GM12878 (cell line): ENCODE data around the gene RAD51B.

ENCODE experiments used
- EZH2 ChIP-seq: IDR thresholded peaks from 2 replicates; pipeline ENCODE4 v1.6.1; 2012; ENCODE audit warnings: low read depth, mild to moderate bottlenecking, control low read depth, inconsistent platforms, low read length, borderline replicate concordance; ENCODE audit not compliant: control insufficient read depth
- MYC ChIP-seq: IDR thresholded peaks from 2 replicates; pipeline ENCODE4 v1.6.1; 2011; ENCODE audit warnings: mild to moderate bottlenecking, low read length, moderate library complexity, inconsistent platforms; ENCODE audit not compliant: insufficient read depth, insufficient replicate concordance, insufficient read length, severe bottlenecking
- NR2C1 ChIP-seq: fragments of 450-650 bp; IDR thresholded peaks from 2 replicates; pipeline ENCODE4 v1.6.1; 2017; ENCODE audit warnings: antibody characterized with exemption, mild to moderate bottlenecking, moderate library complexity
- NRF1 ChIP-seq: conservative IDR thresholded peaks from 2 replicates; pipeline ENCODE4 v1.6.1; 2011; ENCODE audit warnings: mild to moderate bottlenecking, low read depth, low read length, improper control_type of control experiment
- PML ChIP-seq: IDR thresholded peaks from 2 replicates; pipeline ENCODE4 v1.6.1; 2012; ENCODE audit warnings: low read length, inconsistent platforms
- RBBP5 ChIP-seq: fragments of 200-600 bp; sonication (generic); conservative IDR thresholded peaks from 2 replicates; pipeline ENCODE4 v1.6.1; 2016
- TAF1 ChIP-seq: IDR thresholded peaks from 2 replicates; pipeline ENCODE4 v1.6.1; 2011; ENCODE audit warnings: mild to moderate bottlenecking, low read depth, low read length, borderline replicate concordance

- no peak for TF ChIP-seq EZH2
- no peak for TF ChIP-seq NR2C1
- no peak for TF ChIP-seq TAF1
- TF ChIP-seq RBBP5, result no peak
- TF ChIP-seq MYC, result no peak
- TF ChIP-seq PML, result no peak
- TF ChIP-seq NRF1, result no peak
Observed at GRCh38 chr14:68198713-68199495, 379.3 kb downstream of the RAD51B start.
